HG03565 (cell line): Measurements from ENCODE around the gene GMDS.

Experiments used
- ATAC-seq: cut with Tn5 transposase; IDR thresholded peaks from one replicate; pipeline ENCODE4 v1.9.1; 2021; ENCODE audit warnings: mild to moderate bottlenecking, moderate library complexity; ENCODE audit not compliant: unreplicated experiment

The GMDS gene

DNA sequence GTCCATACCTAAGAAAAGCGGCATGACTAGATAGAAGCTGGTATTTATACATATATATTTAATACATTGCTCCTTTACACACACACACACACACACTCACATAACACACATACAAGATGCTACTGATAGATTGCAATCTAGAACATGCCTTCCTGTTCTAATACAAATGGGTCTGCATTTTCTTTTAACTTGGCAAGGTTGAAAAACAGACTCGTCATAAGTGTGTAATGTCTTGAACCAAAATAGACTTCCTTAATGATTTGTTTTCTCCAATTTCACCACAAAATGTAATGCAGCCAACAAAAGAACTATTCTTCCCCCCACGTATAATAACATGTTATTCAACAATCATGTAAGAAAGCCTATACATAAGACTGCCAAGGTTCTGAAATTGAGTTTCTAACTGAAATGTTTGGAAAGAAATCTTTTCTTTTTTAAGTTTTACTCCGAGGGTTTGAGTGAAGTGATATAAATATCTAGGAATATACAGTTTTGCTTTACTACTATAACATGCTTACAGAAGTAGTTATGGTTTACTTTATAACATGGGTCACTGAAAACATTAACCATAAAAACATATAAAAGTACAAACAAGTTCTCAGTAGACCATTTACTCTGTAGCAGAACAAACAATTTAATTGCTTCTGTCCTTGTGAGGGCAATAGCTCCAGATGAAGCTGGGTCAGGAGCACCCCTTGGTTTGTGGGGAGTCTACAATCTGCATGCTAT is 428.2 kb downstream of the GMDS start:
- no peak for ATAC-seq

DNA sequence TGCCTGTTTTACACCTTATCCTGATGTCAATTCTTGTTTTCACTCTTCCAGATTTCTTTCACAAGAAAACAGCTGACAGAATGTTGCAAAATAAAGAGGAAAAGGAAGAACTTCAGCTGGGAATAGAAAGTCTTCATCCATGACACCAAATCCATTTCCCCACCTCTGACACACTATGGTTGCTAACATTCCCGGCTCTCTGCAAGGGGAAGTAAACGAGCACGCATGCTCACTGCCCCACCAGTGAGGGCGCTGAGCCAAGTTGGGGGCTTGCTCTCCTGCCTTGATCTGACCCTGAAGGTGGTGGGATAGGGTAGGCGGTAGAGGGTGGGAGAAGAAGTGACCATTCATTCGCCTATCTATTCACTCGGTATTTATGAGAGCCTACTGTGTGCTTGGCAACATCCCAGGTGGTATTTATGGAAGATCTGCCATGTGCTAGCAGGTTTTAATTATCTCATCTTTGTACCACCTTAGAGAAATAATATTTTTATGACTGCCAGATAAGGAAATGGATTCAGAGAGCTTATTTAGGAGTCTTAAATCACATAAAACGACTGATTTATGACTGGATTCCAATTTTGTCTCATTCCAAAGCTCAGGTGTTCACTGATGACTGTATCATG is 429.5 kb downstream of the GMDS start:
- no peak for ATAC-seq

DNA sequence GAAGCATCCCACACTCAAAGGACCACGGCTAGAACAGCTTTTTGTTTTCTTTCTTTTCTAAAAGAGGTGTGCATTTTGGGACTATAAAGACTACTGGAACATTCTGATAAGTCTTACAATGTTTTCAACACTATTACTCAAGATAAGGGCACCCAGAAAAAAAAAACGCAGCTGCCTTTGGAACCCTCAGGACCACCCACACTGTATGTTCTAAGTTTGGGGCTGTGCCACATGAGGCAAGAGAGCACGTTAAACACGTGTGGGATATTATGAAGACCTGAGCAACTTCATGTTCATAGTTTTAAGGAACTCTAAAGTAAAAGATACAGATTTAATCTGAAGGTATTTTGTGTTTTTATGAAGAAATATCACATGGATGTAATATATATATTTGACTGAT is 431.1 kb downstream of the GMDS start:
- no peak for ATAC-seq

DNA sequence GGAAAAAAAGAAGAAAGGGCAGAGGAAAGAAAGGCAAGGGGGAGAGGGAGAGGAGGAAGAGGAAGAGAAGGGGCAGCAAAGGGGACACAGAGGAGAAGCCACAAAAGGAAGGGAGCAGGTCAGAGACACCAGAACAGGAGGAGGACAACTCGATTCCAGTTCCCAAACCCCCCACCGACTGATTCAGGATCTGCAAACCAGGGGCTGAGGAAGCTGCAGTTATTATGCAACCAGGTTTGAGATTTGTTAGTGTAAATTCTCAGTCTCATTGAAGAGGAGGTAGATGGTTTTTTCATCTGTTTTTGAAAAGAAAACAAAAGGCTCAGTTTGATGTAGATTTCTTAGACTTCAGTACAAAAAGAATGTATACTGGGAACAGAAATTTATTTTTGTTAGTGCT is 432.9 kb downstream of the GMDS start:
- no peak for ATAC-seq

DNA sequence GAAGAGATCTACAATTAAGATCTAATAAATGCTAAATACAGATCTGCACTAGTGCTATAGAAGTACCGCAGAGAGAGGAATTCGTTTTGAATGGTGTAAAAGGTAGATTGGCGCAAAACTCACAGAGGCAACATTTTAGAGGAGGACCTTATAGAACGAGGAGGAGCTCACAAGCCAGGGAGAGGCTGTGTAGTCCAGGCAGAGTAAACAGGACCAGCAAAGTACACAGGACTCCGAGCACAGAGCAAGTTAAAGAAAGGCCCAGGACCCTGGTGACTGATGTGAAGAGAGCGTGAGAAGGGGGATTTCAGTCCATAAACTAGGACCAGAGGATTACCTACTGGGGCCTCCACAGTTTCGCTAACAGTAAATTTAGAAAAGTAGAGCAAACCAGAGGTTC is 433.4 kb downstream of the GMDS start:
- ATAC-seq = no peak

DNA sequence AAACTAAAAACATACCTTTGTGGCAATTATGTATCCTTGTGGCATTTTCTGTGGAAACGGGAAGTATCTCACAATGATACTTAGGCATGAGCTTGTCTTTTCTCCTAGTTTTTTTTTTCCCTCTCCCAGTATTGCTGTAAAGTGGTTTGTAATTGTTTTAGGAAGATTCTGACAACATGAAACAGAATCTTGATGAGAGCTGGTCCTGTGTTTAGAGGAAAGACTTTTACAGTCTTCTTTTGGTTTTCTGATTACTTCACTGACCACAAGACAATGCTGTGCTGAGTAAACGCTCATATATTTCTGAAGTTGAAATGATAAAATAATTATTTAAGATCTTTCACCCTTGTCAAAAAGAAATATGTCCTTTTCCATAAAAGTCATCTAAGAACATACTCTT is 434.5 kb downstream of the GMDS start:
- ATAC-seq = no peak

DNA sequence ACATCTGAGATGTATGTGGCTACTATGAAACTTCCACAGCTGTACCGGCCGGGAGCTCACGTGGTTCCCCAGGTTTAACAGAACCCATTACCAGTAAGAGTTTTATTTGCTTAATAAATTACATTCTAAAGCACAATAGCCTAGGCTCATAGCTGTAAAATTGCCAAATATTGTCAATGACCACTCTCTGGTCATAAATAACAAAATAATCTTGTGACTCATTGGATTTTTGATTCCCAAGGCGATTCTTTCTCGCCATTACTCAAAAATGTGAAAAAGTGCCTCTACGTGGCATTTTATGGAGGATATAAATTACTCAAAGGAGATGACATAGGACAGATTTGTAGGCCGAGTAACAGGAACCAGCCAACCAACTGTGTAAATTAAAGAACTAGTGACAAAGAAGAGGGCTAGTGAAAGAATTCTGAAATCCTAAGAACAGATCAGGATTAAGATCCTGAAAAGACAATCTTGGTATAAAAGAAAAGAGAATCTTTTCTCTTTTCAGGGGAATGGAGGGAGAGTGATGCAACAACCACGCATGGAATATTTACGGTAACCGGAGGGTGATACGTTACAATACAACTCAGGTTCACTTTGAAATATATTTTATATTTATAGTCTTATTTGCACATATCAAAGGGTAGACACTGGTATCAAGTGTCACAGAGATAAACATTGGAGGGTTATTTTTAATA is 436.0 kb downstream of the GMDS start:
- no peak for ATAC-seq

DNA sequence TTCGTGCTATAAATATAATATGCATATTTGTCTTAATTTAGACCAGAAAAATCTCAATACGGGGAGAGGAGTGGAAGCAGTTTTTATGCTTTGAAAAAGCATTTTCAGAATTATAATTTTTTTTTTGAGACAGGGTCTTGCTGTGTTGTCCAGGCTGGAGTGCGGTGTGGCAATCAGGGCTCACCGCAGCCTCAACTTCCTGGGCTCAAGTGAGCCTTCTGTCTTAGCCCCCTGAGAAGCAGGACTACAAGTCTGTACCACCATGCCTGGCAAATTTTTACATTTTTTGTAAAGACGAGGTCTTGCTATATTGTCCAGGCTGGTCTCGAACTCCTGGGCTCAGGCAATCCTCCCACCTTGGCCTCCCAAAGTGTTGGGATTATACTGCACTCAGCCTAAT is 438.5 kb downstream of the GMDS start:
- ATAC-seq = no peak

DNA sequence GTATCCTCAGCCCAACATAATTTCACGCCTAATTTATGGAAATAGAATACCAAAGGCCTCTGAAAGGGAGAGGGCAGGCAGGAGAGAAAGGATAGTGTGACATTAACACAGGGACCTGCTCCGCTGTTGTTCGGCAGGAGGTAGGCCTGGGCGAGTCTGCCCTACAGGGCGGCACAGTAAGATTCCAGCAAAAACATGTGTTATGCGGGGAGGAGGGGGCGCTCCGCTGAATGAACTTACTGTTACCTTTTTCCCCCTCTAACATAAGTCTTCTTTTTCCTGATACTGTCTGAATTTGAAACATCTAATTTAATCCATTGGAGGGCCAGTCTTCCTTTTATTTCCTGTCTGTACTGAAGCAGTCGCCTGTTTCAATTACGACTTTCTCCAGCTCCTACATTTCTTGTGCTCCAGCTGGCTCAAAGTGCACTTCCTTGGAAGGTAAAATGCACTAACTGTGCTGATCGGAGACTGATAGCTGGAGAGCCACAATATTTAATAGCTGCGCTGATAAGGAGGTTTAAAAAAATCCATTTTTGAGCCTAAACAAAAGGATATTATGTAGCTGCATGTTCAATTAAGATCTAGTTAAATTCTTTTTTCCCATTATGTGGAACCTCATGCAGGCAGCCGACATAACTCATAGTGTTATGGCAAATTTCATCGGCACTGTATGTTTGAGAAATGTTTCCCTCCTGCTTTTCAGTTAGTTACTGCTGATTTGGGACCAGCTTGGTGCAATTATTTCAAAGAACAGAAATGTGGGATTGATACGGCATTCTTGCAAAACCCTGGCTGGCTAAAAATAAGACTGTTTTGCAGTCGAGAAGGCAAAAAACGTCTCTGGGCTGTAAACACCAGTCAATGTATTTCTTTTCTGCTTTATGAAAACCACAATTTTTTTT is 442.7 kb downstream of the GMDS start:
- ATAC-seq = no peak

DNA sequence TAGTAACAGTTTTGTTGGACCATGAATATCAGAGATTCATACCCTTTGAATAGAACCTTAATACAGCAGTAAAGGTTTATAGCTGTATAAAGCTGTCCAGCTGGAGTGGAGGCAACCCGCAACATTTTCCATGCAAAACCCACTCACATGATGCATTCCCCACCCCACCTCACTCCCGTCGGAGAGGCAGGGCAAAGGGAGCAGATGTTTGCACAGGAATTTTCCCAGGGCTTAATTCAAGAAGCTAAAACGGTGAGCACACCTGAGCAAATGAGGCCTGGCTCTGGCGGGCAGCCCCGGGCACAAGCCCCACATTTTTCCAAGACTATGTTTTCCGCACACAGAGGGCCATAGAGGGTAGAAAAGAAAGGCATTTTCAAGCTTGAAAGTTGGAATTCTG is 444.0 kb downstream of the GMDS start:
- no peak for ATAC-seq

DNA sequence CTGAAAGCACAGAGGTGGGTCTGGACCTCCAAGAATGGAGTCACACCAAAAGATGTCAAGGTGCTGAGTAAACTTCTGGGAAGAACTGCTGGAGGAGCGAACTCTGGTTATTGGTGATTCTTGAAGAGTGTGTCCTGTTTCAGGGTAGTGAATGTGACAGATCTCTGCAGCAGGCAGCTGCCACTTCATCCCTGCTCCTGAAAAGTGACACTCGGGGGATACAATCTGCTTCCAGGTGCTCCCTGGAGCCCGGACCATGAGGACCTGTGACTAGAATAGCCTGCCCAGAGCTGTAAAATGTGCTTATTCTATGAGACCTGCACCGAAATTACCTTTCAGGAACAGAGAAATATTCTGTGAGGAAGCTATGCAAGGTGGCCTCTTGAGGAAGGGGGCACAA is 444.6 kb downstream of the GMDS start:
- ATAC-seq = no peak

DNA sequence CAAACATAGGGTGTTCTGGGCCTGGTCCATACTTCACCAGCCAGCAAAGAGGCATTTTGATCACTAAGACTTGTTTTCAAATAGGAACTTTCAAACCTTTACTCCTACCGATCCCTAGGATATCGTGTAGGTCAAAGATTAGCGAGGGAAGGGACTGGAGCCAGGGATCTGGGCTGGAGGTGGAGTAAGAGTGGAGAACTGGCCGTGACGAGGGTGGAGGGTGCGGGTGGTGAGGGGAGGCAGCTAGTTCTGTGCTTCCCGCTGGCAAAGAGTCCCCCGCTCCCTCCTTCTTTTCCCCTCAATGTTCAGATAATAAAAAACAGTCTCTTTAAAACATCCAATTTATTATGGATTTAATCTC is 446.5 kb downstream of the GMDS start:
- no peak for ATAC-seq

DNA sequence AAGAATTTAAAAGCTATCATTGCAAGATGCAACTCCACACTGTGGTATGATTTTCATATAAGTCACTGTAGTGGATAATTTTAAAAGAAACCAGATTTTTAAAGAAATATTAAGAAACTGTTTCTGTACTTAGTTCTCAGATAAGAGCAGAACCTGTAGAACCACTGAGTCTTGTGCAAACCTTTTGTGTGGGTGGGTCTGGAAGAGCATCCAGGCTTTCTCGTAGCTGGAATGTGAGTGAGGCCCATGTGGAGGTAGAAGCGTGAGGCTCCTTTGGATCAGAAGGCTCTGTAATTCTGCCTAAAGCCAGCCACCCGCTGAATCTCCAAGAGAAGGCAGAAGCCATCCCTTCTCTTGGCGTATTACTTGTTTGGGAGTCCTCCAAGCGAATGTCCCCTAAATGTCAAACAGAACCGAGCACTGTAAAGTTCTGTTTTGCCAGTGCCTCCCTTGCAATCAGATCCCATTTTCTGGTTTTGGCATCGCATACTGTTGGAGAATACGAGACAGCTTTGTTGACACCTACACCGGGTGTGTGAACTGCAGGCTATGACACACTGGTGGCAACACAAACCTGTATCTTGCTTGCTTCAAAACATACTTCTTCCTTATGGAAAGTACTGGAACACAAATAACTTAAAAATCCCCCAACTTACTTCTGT is 447.0 kb downstream of the GMDS start:
- no peak for ATAC-seq

DNA sequence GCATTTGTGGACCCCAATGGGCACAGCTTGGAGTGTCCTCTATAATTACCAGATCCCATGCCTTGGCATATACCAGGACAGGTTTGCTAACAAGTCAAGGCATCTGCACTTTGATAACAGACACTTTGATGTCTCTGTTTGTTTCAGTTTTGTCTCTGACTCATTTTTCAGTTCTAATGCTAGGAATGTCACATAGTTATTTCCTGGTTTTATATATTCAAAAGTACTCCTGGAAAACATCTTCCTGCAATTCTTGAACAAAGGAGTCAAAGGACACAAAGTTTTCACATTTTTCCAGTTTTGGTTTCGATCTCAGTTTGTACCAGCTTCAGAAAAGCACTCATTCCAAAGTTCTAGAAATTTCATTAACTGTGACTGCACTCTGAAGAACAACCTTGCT is 447.6 kb downstream of the GMDS start:
- ATAC-seq = peak; percentile 14

DNA sequence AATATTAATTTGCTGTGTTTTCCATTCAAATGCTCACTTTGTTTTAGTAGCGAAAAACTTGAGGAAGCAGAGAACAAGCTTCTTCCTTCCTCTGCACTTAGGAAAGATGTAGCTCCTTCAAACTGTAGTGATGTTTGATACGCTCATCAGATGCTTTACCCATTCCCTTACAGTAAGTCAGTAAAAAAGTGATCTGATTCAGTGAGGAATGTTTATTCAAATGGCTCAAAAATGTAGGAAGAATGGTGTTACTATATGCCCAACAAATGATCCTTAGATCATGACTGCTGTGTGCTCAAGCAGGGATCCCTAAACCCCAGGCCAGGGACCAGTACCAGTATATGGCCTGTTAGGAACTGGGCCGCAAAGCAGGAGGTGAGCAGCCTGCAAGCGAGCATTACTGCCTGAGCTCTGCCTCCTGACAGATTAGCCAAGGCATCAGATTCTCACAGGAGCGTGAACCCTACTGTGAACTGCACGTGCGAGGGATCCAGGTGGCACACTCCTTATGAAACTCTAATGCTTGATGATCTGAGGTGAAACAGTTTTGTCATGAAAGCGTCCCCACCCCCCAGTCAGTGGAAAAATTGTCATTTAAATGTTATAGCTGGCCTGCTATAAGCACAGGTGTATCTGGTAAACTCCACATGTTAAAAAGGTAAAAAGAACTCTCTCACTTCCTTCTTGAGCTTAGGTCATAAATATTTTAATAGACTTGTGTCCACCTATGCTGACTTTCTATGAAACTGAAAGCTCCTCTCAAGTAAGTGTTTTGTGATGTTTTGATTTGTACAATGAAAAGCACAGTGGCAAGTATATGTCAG is 448.5 kb downstream of the GMDS start:
- peak; percentile 67 for ATAC-seq

DNA sequence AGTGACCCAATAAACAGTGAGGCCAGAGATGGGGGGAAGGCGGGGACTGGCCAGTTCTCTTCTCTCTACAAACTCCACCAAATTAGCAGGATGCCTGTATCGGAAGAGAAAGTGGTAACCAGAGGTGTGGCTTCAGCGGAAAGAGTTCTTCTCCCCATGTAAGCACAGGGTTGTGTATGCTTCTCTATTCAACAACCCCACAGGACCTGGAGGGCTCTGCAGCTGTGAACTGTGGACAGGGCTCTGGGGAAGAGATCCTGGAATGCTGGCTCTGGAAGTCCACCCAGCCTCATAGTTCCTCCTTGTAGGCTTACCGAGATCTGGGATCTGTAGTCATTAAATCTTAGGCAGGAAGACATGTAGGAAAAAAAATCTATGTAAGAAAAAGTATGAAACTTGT is 449.5 kb downstream of the GMDS start:
- no peak for ATAC-seq

DNA sequence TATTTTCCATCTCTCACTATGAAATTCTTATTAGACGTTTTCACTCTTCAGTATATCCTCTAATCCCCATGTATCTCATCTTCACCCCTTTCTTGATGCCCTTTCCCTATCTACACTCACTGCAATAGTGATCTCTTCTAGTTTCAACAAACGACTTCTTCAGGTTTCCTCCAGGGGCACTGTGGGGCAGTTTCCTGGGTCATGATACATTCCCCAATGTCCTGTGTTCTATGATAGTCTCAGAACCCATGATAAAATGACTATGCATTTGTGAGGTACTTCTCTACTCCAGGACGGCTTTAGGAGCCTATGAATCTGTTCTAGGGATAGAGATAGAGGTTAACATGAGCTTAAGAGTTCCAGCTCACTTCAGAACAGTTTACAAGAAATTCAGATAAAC is 452.4 kb downstream of the GMDS start:
- no peak for ATAC-seq

DNA sequence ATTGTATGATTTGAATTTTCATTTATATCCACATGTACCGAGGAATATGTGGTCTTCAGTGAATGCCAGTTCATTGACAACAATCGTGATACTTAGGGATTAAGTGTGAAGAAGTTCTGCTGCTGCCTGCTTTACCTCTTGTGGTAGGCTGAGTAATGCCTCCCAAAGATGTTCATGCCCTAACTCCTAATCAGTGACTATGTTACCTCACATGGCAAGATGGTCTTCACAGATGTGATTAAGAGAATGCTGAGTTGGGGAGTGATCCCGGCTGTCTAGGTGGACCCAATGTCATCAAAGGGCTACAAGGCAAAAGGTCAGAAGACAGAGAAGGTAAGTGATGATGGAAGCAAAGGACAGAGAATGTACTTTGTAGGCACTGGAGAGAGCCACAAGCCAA is 454.7 kb downstream of the GMDS start:
- ATAC-seq = no peak

DNA sequence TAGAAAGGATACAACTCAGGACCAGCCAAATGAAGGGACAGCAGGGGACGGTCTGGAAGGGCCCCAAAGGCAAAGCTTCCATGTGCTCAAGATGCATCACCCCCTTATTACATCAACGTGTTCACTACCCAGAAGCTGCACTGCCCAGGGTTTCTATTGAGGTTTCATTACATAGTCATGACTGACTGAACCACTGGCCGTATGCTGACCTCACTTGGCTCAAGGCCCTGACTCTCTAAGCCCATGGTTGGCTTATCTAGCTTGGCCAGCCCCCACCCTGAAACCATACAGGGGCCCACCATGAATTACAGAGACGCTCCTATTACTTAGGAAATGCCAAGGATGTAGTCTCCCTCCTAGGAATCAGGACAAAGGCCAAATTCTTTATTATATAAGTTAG is 456.3 kb downstream of the GMDS start:
- ATAC-seq = no peak

DNA sequence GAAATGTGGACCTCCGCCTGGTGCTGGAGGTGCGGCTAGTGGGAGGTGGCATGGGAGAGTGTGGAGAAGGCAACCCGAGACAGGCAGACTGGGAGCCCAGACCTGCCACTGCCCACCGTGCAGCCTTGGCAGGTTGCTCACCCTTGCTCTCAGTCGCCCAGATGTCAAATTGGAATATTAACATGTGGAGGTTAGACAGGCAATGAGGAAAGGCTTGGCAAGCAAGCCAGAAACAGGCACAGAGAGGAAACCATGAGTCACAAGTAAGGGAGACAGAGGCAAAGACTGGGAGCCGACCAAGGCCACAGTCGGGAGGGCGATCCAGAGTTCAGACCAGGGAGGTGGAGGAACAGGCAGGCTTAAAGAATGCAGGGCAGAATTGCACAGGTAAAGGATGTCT is 457.5 kb downstream of the GMDS start:
- ATAC-seq = no peak
